ENCODE results near the gene UNC45A. TPM values are rescaled to one million over a fixed set of nuclear protein-coding genes. Genes with fewer than 3 reads are reported as not detected.

Gene UNC45A
- total RNA-seq, 4 donors from 2014 or later = 26.3 to 59.3 (median 43.9) TPM

DNA sequence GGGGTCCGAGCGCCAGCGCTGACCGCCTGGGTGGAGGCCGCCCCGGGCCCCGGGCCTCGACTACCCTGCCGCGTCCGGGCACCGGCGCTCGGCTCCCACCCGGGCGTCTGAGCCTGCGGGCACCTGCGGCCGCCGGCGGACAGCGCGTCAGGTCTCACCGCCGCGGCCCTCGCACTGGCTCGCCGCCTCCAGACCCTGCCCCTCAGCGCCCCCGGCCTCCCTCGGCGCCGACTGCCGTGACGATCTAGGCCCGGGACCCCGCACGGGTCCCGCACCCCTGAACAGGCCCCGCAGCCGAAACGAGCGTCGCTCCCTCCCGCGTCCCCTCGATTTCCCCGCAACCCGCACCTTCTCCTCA is 59.0 kb downstream of the UNC45A start:
- TF ChIP-seq, protein P1, sequence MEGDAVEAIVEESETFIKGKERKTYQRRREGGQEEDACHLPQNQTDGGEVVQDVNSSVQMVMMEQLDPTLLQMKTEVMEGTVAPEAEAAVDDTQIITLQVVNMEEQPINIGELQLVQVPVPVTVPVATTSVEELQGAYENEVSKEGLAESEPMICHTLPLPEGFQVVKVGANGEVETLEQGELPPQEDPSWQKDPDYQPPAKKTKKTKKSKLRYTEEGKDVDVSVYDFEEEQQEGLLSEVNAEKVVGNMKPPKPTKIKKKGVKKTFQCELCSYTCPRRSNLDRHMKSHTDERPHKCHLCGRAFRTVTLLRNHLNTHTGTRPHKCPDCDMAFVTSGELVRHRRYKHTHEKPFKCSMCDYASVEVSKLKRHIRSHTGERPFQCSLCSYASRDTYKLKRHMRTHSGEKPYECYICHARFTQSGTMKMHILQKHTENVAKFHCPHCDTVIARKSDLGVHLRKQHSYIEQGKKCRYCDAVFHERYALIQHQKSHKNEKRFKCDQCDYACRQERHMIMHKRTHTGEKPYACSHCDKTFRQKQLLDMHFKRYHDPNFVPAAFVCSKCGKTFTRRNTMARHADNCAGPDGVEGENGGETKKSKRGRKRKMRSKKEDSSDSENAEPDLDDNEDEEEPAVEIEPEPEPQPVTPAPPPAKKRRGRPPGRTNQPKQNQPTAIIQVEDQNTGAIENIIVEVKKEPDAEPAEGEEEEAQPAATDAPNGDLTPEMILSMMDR (IDR thresholded peaks at IDR 0.05) = no peak
- TF ChIP-seq POLR2A (IDR thresholded peaks at IDR 0.05) = peak in 1 of 2 donors; percentile 12
- Histone ChIP-seq H3K27ac (peak overlapping the region; percentile 64 to 85 (median 73)), H3K4me3 (replicated peaks in 1 of 3) (peak overlapping the region; percentile 21 to 82 (median 60)), H3K4me1 (peaks cover 0 to 6% of the 10 kb centered on the region in 2 donors), H3K27me3 (no peaks in the 10 kb centered on the region), H3K36me3 (peaks cover 0 to 4% of the 10 kb centered on the region in 2 donors), H3K9me3 (no peaks in the 10 kb centered on the region)
- WGBS, 2 donors = 1% methylated on average over 41 to 48 of the region's 50 CpGs
- intact Hi-C loops (cut with DNase I) = loop anchor here (2.0 kb wide), 1 partner anchor 39 kb away; the partner anchor contains the start of gene RCCD1
- DNase-seq = peak; percentile 11 to 21

- H3K27me3 ChIP-seq = no peaks in the 10 kb centered on the region
- 1 to 2% methylated on average over 18 to 49 of the region's 75 CpGs for WGBS, 2 donors
- H3K9me3 ChIP-seq = no peaks in the 10 kb centered on the region
- DNase-seq = peak; percentile 97 to 98
- TF ChIP-seq, protein P1 (IDR thresholded peaks at IDR 0.05) = peak in 1 of 6 experiments; percentile 8
- peak in 1 of 2 donors; percentile 68 for TF ChIP-seq POLR2A (IDR thresholded peaks at IDR 0.05)
- H3K36me3 ChIP-seq = peaks cover 0 to 10% of the 10 kb centered on the region in 2 donors
- intact Hi-C loops (cut with DNase I) = loop anchor here (2.0 kb wide), 1 partner anchor 40 kb away; the partner anchor contains the start of gene RCCD1
- peak within 1 kb of the TSS; percentile 64 to 85 (median 73) for H3K27ac ChIP-seq
- H3K4me3 ChIP-seq (replicated peaks in 1 of 3) = peak within 1 kb of the TSS; percentile 21 to 82 (median 60)
- peaks cover 0 to 6% of the 10 kb centered on the region in 2 donors for H3K4me1 ChIP-seq
These were observed 59.6 kb downstream of the UNC45A start, which contains the start of gene PRC1 for GRCh38 chr15:90994417-90995311. PRC1 (minus strand) TSS chr15:90994535; CDS start chr15:90994417, 118 bp downstream.

GRCh38 chr15:90998737-90999136 is 63.7 kb downstream of the UNC45A start:
- Histone ChIP-seq H3K4me3 (replicated peaks in 1 of 3) (no peak overlapping the region), H3K36me3 (peaks cover 0 to 37% of the 10 kb centered on the region in 2 donors)

GRCh38 chr15:91001209-91001608 is 66.1 kb downstream of the UNC45A start:
- H3K27me3 ChIP-seq = no peaks in the 10 kb centered on the region
- 89 to 96% methylated on average over 3 of the region's 3 CpGs for WGBS, 2 donors
- TF ChIP-seq, protein P1 (IDR thresholded peaks at IDR 0.05) = no peak
- no peak for TF ChIP-seq POLR2A (IDR thresholded peaks at IDR 0.05)
- DNase-seq = no peak
- no peaks in the 10 kb centered on the region for H3K4me1 ChIP-seq
- H3K27ac ChIP-seq = no peak overlapping the region
- no peak overlapping the region for H3K4me3 ChIP-seq (replicated peaks in 1 of 3)
- H3K9me3 ChIP-seq = no peaks in the 10 kb centered on the region
- H3K36me3 ChIP-seq = peaks cover 13 to 58% of the 10 kb centered on the region in 2 donors
- intact Hi-C loops (cut with DNase I) = no loop called here

More at GRCh38 chr15:90998737-90999136, 63.7 kb downstream of the UNC45A start:
- H3K4me1 ChIP-seq = no peaks in the 10 kb centered on the region
- no peak overlapping the region for H3K27ac ChIP-seq
- H3K27me3 ChIP-seq = no peaks in the 10 kb centered on the region
- no peaks in the 10 kb centered on the region for H3K9me3 ChIP-seq
- DNase-seq = no peak
- WGBS, 2 donors = 89 to 90% methylated on average over 8 of the region's 8 CpGs
- intact Hi-C loops (cut with DNase I) = no loop called here
- no peak for TF ChIP-seq POLR2A (IDR thresholded peaks at IDR 0.05)
- TF ChIP-seq, protein P1 (IDR thresholded peaks at IDR 0.05) = no peak

Small RNAs within 50 kb of the gene (small RNA-seq; reads per million reads assigned to genes)
- gene RF00019 = not detected

Other genes starting within 250 kb of the UNC45A start
- gene BLM, start 217.9 kb upstream of the UNC45A start, total RNA-seq = 1 to 10 TPM in 3 of 4 donors, under 1 TPM in 1; 0.67 to 1.3 (median 1.2) TPM
- gene FURIN, start 66.7 kb upstream of the UNC45A start, total RNA-seq = 100 to 1,000 TPM in 2 of 4 donors, 10 to 100 TPM in 2; 88.6 to 128 (median 102) TPM
- gene FES, start 50.8 kb upstream of the UNC45A start, total RNA-seq = 10 to 100 TPM; 34.1 to 44.5 (median 36.0) TPM
- 100 to 1,000 TPM in 1 of 4 donors, 10 to 100 TPM in 3; 30.1 to 129 (median 58.9) TPM for gene MAN2A2, start 32.0 kb upstream of the UNC45A start, total RNA-seq
- gene HDDC3, start 2.7 kb upstream of the UNC45A start, total RNA-seq = 10 to 100 TPM; 13.3 to 25.7 (median 18.0) TPM
- 10 to 100 TPM in 2 of 4 donors, 1 to 10 TPM in 2; 7.6 to 15.2 (median 9.9) TPM for gene RCCD1, start 19.6 kb downstream of the UNC45A start, total RNA-seq
- 10 to 100 TPM in 1 of 4 donors, 1 to 10 TPM in 3; 3.6 to 12.9 (median 7.2) TPM for gene PRC1, start 59.2 kb downstream of the UNC45A start, total RNA-seq
- 10 to 100 TPM in 3 of 4 donors, 1 to 10 TPM in 1; 7.4 to 13.9 (median 12.4) TPM for gene VPS33B, start 87.3 kb downstream of the UNC45A start, total RNA-seq
- gene SV2B, start 165.0 kb downstream of the UNC45A start, total RNA-seq = 1 to 10 TPM in 3 of 4 donors, under 1 TPM in 1; 0.83 to 3.9 (median 2.2) TPM

Data from thyroid gland (tissue), 4 donors.